ENCODE measurements around the gene LRRC8D. TPM values are rescaled to one million over a fixed set of nuclear protein-coding genes. Genes with fewer than 3 reads are reported as not detected.

LRRC8D gene
- total and polyA plus RNA-seq, 9 of the 15 experiments (the other 6 are each of a cell fraction or from before 2014, with no cell fraction given) = 3.4 to 53.9 (median 15.9) TPM

DNA sequence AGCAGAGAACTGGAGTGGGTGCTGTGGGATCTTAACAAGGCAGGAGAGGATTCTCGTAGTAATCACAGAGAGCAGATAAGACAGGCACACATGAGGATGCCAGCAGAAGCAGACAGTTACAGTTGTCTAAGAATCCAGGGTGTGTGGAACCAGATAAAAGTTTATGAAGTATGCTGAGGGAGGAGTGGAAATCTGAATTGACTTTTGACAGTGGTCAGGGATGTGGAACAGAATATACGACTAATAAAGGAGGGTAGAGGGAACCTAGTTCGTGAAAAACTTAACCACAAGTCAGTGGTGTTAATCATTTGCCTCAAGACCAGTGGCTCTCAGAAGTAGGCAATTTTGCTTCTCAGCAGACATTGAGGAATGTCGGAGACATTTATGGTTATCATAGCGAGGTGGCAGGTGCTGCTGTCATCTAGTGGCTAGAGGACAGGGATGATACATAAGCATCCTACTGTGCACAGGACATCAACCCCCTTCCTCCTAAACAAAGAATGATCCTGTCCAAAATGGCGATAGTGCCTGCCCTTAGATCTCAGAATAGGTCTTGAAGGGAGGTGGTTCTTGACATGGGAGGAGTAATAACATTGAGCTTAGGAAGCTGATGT is 3.0 kb downstream of the LRRC8D start (continued):
- TF ChIP-seq, protein P1, sequence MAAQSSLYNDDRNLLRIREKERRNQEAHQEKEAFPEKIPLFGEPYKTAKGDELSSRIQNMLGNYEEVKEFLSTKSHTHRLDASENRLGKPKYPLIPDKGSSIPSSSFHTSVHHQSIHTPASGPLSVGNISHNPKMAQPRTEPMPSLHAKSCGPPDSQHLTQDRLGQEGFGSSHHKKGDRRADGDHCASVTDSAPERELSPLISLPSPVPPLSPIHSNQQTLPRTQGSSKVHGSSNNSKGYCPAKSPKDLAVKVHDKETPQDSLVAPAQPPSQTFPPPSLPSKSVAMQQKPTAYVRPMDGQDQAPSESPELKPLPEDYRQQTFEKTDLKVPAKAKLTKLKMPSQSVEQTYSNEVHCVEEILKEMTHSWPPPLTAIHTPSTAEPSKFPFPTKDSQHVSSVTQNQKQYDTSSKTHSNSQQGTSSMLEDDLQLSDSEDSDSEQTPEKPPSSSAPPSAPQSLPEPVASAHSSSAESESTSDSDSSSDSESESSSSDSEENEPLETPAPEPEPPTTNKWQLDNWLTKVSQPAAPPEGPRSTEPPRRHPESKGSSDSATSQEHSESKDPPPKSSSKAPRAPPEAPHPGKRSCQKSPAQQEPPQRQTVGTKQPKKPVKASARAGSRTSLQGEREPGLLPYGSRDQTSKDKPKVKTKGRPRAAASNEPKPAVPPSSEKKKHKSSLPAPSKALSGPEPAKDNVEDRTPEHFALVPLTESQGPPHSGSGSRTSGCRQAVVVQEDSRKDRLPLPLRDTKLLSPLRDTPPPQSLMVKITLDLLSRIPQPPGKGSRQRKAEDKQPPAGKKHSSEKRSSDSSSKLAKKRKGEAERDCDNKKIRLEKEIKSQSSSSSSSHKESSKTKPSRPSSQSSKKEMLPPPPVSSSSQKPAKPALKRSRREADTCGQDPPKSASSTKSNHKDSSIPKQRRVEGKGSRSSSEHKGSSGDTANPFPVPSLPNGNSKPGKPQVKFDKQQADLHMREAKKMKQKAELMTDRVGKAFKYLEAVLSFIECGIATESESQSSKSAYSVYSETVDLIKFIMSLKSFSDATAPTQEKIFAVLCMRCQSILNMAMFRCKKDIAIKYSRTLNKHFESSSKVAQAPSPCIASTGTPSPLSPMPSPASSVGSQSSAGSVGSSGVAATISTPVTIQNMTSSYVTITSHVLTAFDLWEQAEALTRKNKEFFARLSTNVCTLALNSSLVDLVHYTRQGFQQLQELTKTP (IDR thresholded peaks at IDR 0.05; ENCODE audit: low read depth in 1 of 2, partially characterized antibody in 2 of 2) = no peak
- TF ChIP-seq BRD4 (IDR thresholded peaks at IDR 0.05) (no peak), ERF (CRISPR knock-in tag; IDR thresholded peaks at IDR 0.05) (no peak), TSC22D4 (tag; IDR thresholded peaks at IDR 0.05) (no peak), KLF6 (CRISPR knock-in tag; IDR thresholded peaks at IDR 0.05; ENCODE audit: borderline replicate concordance) (no peak), RBBP5 (IDR thresholded peaks at IDR 0.05; ENCODE audit: borderline replicate concordance, insufficient read depth, low read length, poor library complexity, severe bottlenecking) (no peak), MEF2D (tag; conservative IDR thresholded peaks at IDR 0.05; ENCODE audit: low read depth) (0 out of 2 replicates have a peak, but pooled peaks have one; percentile 29), TCF7 (IDR thresholded peaks at IDR 0.05; ENCODE audit: borderline replicate concordance) (0 out of 2 replicates have a peak, but pooled peaks have one; percentile 35), RNF2 (IDR thresholded peaks at IDR 0.05) (0 out of 2 replicates have a peak, but pooled peaks have one; percentile 69), HNRNPK (IDR thresholded peaks at IDR 0.05; ENCODE audit: low read depth, low read length, poor library complexity, severe bottlenecking) (no peak), NRF1 (conservative IDR thresholded peaks at IDR 0.05 in 1 of 2, IDR thresholded peaks at IDR 0.05 in 1 of 2) (no peak), SETDB1 (IDR thresholded peaks at IDR 0.05; ENCODE audit: low read length) (no peak), MBD2 (IDR thresholded peaks at IDR 0.05; ENCODE audit: borderline replicate concordance, low read depth) (no peak), PML (IDR thresholded peaks at IDR 0.05; ENCODE audit: low read length) (peak; percentile 81), ZNF311 (CRISPR knock-in tag; IDR thresholded peaks at IDR 0.05) (no peak), ZNF212 (CRISPR knock-in tag; IDR thresholded peaks at IDR 0.05) (no peak)
- TF ChIP-seq, protein P2, sequence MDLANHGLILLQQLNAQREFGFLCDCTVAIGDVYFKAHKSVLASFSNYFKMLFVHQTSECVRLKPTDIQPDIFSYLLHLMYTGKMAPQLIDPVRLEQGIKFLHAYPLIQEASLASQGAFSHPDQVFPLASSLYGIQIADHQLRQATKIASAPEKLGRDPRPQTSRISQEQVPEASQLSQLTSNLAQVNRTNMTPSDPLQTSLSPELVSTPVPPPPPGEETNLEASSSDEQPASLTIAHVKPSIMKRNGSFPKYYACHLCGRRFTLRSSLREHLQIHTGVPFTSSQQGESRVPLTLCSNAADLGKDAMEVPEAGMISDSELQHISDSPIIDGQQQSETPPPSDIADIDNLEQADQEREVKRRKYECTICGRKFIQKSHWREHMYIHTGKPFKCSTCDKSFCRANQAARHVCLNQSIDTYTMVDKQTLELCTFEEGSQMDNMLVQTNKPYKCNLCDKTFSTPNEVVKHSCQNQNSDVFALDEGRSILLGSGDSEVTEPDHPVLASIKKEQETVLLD (IDR thresholded peaks at IDR 0.05) = peak; percentile 48; the same call in 1 of the 2 replicates
- TF ChIP-seq, protein P3, sequence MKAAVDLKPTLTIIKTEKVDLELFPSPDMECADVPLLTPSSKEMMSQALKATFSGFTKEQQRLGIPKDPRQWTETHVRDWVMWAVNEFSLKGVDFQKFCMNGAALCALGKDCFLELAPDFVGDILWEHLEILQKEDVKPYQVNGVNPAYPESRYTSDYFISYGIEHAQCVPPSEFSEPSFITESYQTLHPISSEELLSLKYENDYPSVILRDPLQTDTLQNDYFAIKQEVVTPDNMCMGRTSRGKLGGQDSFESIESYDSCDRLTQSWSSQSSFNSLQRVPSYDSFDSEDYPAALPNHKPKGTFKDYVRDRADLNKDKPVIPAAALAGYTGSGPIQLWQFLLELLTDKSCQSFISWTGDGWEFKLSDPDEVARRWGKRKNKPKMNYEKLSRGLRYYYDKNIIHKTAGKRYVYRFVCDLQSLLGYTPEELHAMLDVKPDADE (conservative IDR thresholded peaks at IDR 0.05; ENCODE audit: control insufficient read depth, low read depth, low read length) = 0 out of 2 replicates have a peak, but pooled peaks have one; percentile 36
- TF ChIP-seq, protein P4, sequence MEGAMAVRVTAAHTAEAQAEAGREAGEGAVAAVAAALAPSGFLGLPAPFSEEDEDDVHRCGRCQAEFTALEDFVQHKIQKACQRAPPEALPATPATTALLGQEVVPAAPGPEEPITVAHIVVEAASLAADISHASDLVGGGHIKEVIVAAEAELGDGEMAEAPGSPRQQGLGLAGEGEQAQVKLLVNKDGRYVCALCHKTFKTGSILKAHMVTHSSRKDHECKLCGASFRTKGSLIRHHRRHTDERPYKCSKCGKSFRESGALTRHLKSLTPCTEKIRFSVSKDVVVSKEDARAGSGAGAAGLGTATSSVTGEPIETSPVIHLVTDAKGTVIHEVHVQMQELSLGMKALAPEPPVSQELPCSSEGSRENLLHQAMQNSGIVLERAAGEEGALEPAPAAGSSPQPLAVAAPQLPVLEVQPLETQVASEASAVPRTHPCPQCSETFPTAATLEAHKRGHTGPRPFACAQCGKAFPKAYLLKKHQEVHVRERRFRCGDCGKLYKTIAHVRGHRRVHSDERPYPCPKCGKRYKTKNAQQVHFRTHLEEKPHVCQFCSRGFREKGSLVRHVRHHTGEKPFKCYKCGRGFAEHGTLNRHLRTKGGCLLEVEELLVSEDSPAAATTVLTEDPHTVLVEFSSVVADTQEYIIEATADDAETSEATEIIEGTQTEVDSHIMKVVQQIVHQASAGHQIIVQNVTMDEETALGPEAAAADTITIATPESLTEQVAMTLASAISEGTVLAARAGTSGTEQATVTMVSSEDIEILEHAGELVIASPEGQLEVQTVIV (CRISPR knock-in tag; IDR thresholded peaks at IDR 0.05; ENCODE audit: borderline replicate concordance) = no peak
